ENCODE results near the gene TAL1.

DNA sequence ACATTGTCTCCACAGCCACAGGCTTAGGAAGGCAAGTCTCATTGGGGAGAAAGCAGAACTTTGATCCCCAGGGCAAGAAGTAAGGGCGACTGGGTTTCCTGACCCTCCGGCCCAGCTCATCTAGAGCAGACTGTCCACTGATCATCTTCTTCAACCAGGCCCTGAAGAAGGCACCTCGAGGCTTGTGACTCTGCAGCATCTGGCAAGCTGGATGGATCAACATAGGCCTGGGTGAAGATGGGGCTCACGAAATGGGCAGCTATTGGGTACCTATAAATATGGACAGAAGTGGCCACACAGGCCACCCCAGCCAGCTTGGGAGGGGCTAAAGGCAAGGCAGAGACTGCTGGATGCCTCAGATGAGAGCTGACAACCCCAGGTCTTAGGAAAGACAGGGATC is 13.0 kb downstream of the TAL1 start:
- TF ChIP-seq, protein P1, sequence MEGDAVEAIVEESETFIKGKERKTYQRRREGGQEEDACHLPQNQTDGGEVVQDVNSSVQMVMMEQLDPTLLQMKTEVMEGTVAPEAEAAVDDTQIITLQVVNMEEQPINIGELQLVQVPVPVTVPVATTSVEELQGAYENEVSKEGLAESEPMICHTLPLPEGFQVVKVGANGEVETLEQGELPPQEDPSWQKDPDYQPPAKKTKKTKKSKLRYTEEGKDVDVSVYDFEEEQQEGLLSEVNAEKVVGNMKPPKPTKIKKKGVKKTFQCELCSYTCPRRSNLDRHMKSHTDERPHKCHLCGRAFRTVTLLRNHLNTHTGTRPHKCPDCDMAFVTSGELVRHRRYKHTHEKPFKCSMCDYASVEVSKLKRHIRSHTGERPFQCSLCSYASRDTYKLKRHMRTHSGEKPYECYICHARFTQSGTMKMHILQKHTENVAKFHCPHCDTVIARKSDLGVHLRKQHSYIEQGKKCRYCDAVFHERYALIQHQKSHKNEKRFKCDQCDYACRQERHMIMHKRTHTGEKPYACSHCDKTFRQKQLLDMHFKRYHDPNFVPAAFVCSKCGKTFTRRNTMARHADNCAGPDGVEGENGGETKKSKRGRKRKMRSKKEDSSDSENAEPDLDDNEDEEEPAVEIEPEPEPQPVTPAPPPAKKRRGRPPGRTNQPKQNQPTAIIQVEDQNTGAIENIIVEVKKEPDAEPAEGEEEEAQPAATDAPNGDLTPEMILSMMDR (IDR thresholded peaks at IDR 0.05; ENCODE audit: extremely low read depth in 1 of 2, insufficient read depth in 1 of 2, low read depth in 1 of 2, low read length in 2 of 2) = no peak
- TF ChIP-seq, protein P2, sequence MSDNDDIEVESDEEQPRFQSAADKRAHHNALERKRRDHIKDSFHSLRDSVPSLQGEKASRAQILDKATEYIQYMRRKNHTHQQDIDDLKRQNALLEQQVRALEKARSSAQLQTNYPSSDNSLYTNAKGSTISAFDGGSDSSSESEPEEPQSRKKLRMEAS (IDR thresholded peaks at IDR 0.05; ENCODE audit: insufficient read depth, insufficient read length) = no peak
- TF ChIP-seq POLR2A (IDR thresholded peaks at IDR 0.05; ENCODE audit: low read depth, low read length) = no peak
- no peak for TF ChIP-seq EZH2 (IDR thresholded peaks at IDR 0.05; ENCODE audit: borderline replicate concordance, low read depth, low read length, severe bottlenecking)
- no peak for TF ChIP-seq GATA2 (IDR thresholded peaks at IDR 0.05; ENCODE audit: insufficient read depth, insufficient read length, low read depth, low read length)
- no peak for TF ChIP-seq POLR2AphosphoS5 (IDR thresholded peaks at IDR 0.05; ENCODE audit: insufficient read depth, low read depth, low read length)
